ENCODE data around the gene GLRA3.
A peak's percentile ranks its signal among the peaks of the same experiment; 100 is the strongest.
"Not testable (repeated sequence)": the region's sequence is repeated elsewhere in the genome, so short reads cannot be mapped to it uniquely, and the experiment has no call there.

GLRA3 gene

DNA sequence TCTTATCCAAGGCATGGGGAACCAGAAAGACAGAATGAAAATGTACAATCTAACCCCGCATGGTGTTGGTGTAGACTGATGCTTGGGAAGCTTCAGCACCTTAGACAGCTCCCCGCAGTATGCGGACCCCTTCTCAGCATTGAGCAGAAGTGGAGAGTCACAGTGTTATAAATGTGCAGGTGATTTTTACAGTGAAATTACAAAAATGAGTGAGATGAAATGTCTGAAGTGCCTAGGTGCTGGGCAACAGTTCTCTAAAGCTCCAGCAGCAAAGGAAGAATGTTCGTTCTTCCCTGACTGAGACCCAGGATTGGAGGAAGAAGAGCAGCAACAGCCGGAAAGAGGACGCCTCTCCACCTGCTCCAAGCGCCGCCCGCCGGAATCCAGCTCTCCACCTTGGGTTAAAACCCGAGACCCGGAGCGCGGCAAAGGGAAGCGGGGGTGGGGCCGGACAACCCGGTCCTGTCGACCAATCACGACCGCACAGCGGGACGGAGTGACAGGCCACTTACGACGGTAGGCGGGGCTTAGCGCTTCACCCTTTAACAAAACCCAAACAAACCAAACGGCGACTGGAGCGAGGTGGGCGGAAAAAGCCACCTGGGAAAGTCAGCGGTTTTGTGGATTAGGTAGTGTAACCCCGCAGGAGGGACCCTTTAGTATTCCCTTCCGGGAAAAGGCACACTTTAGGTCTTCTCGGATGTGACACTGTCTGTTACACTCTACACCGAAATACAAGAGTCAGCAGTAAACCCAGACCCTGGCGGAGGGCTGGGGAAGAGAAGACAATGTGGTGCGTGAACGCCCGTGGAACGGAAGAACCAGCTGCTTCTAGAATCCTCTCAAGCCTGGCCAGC lies at the start of gene GLRA3:
Gene GLRA3, minus strand, starts transcription at position 403 of the 857 bp plus-strand sequence. CDS start 436 bp downstream, outside the sequence.
- peak; percentile 93 for DNase-seq

DNA sequence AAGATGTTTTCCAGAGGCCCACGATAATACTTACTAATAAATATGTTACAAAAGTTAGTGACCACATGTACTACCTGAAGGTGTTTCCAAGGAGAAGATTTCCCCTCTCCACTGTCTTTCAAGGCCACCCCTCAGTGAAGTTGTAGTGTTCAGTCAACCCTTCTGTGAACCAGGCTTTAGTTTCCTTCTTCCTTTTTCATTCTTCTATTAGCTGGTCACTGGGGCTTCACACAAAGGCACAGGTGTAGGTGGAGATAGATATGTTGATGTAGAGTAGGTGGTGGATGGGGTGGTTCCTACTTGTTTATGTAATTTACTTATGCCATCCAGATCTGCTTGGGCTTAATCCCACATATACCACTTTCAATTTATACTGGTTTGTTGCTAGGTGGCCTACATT lies 45.9 kb upstream of the GLRA3 start:
- no peak for DNase-seq

DNA sequence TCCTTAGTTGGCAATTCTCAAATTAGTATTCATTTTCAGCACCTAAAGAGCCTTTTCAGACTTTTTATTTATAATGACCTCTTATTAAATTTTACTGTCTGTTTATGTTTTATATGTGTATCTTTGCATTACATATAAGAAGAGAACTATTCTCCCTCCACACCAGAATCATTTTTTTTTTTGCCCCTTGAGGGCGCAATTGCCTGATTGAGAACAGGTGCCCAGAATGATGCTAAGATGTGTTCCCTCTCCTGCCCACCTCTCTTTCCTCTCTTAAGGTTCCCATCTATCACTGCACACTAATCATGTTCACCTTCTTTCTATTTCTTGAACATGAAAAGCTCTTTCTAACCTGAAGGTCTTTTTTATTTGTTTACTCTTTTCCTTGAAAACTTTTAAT lies 44.9 kb upstream of the GLRA3 start:
- DNase-seq = no peak

DNA sequence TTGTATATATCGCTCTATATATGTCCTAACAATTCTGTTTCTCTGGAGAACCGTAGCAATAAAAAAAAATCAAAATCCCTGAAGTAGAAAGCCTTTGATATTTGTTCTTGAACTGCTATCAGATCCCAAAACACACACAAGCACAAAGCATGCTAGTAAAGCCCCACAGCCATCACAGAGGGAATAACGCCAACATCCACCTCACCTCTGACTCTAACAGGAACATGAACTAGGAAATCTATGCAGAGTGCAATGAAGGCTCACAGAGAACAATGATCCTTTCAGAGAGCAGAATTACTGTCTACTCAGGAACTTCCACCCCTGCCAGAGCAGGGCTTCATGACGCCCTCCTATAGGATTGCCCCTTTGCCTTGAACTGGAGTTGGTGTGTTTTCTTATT lies 44.1 kb upstream of the GLRA3 start:
- DNase-seq = not testable (repeated sequence)

DNA sequence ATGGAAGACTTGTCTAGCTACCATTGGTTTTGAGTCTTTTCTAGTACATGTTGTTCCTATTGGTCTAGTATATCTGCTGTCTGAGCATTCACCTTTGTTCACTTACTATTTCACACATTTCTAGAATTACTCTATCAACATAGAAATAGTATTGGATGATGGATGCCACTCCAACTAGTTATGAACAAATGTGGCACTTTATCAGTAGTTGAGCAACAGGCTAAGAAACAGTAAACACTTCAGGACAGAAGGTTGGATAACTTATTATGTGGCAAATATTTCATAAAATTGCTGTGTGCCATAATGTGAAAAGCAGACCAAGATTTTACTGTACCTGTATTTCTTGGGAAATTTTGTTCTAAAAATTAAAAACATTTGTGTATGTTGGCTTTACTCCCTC lies 42.4 kb upstream of the GLRA3 start:
- DNase-seq = no peak

DNA sequence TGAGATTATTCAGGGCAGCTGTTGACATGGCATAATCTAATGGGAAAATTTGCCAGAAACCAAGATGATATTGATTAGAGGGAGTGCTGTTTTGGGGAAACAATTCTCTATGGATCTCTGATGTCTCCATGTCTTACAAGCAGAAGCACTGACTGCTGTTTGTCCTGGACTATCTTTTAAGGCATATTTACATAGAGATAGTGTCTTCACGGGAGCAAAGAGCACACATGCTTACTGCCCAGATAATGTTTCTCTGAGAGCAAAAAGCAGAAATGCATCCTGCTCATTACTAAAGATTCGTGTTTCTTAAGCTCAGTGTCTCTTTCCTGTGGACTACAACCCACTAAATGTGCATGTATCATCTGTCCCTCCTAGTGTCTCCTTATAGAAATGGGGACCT lies 41.3 kb upstream of the GLRA3 start:
- DNase-seq = no peak

DNA sequence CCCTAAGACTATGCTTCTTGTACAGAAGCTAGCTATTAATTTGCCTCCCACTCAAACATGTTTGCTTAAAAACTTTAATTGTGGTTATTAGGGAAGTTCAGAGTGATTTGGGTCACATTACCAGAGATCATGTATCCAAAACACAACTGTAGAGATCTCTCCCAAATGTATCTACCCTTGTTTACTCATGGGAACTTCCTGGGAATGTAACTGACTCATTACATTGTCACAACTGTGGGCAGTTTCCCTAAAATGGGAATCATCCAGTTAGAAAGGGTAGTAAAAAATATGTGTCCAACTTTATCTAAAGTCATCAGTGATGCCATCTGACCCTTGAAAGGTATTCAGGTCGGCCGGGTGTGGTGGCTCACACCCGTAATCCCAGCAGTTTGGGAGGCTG lies 40.3 kb upstream of the GLRA3 start:
- DNase-seq = no peak

DNA sequence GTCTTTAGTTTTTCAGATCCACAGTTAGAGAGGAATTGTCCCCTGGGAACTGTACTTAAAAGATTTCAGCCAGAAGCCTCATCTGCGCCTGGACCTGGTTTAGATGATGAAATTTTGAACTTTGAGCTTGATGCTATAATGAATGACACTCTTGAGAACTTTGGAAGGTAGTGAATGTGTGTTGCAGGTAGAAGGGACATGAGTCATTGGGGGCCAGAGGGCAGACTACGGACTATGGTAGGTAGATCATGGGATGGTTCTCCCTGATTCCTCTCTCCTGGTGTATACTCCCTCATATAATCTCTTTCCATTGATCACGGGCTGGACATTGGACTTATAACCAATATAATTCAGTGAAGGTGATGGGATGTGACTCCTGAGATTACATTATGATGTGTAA lies 38.9 kb upstream of the GLRA3 start:
- DNase-seq = no peak

DNA sequence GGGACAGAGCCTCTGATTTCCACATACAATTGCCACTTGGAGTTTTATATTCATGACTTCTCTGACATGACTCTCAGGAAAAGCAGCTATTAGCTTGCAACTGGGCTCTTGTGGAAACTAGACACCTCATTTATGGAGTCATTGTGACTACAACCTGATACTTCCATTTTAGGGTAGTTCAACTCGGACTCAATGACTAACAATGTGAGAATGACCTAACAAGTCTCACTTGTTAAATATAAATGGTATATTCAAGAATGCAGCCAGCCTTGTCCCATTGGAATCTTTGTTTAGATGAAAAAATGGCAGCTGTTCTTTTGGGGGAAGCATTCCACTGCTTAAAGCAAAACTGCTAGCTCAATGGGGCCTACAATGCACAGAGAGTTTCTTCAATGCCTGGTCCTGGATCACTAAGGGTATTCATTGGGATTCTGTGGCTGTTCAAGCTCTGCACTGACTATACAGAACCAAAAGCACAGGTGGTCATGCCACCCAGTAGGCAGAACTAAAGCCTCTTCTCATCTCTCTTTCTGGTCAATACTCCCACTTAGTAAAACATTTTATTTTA lies 36.5 kb upstream of the GLRA3 start:
- no peak for DNase-seq

DNA sequence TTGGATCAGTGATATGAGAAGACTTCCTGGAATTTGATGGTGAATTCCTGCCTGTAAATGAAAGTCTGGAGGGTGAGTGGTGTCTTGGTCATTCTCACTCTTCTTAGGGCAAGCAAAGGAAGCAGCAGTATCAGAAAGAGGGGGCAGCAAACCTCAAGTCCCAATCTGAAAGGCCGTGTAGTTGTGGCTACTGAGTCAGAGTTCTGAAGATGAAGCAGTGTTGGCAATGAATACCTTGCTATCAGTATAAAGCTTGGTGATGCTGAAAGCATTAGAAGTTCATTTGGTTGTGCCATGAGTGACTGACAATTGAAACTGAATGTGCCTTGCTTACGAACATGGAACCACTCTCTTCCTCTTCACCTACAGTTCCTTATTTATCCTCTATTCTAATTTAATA lies 35.0 kb upstream of the GLRA3 start:
- no peak for DNase-seq

DNA sequence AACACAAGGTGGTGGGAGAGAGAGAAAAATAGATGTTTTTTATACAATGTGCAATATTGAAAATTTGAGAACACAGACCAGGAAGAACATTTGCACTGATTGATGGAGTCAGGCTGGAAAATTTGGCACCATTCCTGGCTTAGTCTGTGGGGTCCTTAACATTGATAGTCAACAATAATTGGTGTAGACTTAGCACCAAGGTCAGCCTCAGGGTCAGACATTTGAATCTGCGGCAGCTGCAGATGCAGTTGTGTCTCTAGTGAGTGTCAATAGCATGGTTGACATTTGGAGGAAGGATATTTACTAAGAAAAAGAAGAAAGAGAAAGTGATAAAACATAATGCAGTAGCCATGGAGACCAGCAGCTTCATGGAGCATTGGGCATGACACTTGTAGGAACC lies 31.5 kb upstream of the GLRA3 start:
- no peak for DNase-seq

DNA sequence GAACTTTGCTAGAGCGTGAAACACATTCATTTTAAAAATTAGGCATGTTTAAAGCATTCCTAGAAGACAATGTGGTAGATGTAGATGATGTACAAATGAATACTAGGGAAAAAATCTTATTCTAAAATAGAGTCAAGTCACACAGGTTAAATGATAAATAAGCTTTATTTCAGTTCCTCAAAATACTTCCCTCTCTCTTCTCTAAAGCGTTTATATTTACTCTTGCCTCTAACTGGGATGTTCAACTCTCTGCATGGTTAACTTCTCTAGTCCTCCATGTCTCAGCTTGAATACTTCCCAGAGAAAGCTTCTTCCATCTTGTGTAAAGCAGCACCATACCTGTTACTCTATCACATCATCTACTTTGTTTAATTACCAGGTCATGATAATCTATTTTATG lies 30.9 kb upstream of the GLRA3 start:
- DNase-seq = no peak

DNA sequence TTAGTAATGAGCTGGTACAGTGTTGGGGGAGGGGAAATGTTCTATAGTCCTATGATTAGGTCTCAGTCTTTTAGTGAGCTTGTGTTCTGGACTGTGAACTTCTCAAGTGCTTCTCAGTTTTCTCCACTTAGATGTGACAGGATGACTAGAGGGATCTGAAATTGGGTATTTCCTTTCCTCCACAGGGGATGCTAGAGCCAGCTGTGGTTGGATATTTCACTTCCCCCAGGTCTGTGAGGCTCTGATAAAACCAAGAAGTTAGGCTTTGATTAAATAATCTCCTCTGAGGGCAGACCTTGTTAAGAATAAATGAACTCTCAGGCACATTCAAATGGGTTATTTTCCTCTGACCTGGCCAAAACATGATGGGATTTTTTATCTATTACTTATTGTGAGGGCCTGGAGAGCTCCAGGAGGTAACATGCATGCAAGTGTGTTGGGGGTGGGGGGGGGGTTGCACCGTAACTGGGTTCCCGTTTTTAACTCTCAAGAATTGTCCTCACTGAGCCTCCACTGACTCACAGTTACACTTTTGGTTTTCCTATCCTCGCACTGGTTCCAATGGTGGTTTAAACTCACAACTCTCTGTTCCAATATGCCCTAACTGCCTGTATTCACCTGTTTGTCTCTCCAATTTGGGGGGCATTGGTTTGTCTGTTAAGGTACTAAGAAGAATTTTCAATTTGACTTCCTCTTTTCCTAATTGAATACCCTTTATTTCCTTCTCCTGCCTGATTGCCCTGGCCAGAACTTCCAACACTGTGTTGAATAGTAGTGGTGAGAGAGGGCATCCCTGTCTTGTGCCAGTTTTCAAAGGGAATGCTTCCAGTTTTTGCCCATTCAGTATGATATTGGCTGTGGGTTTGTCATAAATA lies 28.1 kb upstream of the GLRA3 start:
- DNase-seq = no peak

DNA sequence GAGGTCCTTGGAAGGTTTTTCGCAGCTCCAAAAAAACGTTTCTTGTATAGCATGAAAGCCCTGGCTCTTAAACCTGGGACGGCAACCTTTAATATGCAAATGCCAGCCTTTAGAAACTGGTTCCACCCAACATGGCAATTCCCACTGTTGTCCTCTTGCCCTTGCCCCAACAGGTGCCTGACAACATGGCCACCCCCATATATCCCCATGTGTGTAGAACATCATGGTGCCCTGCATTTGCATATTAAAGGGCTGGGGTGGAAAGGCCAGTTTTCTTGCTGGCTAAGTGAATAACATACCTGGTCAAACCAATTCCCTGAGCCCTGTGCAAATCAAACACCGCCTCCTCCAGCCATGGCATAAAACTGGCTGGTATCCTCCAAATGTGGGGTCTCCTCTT lies 26.0 kb upstream of the GLRA3 start:
- no peak for DNase-seq

DNA sequence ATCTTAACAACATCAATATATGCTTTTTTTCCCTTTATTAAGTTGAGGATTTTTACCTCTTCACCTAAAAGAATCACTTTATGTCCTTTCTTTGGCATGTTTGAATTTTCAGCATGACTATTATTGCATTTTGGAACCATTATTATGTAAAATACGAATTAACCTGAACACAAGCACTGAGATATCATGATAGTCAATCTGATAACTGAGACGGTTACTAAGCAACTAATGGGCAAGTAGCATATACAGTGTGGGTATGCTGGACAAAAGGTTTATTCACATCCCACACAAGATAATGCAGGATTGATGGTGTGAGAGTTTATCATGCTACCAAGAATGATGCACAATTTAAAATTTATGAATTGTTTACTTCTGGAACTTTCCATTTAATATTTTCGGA lies 24.6 kb upstream of the GLRA3 start:
- no peak for DNase-seq

DNA sequence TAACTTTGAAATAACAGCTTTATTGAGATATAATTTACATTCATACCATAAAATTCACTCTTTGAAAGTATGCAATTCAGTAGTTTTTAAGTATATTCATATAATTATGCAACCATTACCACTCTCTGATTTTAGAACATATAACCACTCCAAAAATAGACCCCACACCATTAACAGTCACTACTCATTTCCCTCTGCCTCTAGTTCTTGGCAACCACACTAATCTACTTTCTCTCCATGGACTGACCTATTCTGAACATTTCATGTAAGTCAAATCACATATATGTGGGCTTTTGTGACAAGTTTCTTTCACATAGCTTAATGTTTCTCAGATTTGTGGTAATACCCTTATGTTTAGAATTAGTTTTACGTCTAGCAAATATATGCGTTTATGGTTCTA lies 19.5 kb upstream of the GLRA3 start:
- no peak for DNase-seq

DNA sequence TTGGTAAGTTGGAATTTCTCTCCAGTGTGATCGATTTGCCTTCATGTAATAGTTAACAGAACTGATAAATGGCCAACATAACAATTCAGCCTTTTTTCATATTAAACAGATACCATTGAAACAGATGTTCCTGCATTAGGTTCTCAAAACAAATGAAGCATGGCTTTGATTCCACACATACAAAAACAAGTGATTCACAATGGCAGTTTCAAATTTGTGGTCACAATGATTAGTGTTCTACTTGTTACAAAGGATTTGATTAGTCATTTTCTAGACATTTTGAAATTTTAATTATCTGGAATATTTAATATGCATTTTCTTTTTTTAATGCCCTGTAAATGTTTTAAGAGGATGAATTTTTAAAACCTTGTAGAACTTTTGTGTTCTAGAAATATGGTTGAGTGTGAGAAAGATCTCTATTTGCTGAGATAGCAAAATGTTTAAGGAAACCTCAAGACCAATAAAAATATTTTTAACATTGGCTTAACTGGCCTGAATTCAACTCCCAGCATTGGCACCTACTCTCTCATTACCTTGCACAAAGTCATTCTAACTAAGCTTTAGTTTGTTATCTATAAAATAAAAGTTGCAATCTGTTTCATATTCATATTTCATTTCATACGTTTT lies 18.9 kb upstream of the GLRA3 start:
- no peak for DNase-seq

DNA sequence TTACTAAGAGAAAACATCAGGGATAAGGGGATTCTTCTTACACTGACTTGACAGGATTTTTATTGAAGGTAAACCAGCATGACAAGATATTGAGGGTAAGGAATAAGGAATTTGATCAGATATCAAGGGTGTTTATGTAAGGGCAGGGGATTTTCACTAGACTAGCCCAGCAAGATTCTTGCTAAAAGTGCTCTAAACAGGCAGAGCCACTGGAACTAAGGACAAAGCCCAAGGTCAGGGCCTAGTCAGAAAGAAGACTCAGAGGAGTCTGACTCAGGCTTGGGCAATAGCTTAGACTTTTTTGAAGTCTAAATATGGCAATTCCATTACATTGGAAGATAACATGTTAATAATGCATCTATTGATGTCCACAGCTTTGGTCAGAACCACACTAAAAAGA lies 6.5 kb upstream of the GLRA3 start:
- DNase-seq = no peak

DNA sequence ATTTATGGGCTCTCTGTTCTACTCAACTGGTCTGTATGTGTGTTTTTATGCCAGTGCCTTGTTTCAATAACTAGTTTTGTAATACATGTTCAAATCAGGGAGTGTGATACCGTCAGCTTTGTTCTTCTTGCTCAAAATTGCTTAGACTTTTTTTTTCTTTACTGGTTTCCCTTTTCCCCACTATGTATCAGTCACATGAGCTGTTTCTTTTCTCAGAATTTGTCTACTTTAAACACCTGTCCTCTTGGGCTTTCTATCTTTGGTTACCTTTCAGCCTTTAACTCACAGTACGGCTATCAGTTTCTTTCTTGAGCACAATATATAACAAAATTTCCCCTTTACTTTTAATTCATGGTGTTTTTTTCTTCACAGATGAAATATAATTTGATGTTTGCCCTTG lies 5.4 kb upstream of the GLRA3 start:
- DNase-seq = no peak

DNA sequence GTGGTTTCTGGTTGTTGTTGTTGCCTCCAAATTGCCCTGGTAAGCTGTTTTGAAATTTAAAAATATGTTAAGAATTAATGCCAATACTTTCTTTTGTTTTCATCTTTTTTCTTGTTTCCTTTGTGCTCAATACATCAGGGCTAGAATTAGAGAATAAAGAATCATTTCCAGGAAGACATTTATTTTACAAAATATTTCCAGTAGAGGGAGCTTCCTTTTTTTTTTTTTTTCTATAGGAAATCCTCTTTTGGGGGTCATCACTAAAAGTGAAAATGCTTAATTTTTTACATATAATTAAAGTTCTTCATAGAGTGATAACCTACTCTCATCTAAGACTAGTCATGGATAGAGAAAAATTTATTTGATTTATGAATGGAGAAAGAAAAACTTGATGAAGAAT lies 2.4 kb downstream of the GLRA3 start:
- DNase-seq = no peak

DNA sequence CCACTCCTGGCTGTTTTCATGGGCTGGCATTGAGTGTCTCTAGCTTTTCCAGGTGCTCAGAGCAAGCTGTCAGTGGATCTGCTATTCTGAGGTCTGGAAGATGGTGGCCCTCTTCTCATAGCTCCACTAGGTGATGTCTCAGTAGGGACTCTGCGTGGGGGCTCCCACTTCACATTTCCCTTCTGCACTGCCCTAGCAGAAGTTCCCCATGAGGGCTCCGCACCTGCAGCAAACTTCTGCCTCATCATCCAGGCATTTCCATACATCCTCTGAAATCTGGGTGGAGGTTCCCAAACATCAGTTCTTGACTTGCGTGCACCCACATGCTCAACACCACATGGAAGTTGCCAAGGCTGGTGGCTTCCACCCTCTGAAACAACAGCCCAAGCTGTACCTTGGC lies 13.8 kb downstream of the GLRA3 start:
- DNase-seq = no peak

DNA sequence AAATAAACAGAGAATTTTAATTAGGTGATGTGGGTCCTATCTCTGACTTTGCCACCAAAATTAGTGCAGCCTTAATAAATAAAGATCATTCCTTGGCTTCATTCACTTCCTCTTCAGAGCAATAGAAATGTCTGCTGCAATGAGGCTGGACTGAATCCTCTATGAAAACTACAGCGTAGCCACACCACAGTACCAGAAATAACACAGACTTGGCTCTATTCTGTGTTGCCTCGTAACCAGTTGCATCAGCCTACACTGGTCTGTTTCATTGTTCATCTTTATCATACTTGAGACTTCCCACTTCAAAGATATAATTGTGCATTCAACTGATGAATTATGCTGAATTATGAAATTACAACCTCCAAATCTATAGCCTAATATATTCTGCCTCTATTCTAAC lies 15.8 kb downstream of the GLRA3 start:
- no peak for DNase-seq

DNA sequence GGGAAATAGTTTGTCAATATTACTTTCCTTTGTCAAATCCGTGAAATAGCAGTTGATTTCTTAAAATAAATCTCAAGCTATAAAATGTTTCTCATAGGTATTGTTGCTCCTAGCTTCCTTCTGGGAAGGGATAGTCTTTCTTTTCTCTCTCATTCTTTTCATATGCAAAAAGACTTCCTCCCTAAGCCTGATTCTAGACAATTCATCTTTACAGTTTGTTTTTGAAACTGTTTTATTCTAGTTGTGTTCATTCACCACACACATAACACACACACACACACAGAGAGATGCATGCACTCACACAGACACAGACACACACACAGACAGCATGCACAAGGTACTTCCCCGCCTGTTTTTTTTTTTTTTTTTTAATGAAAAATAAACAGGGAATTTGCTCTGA lies 18.2 kb downstream of the GLRA3 start:
- DNase-seq = no peak
